Mucosa of gallbladder (tissue), 1 donor: ENCODE results near the gene RETN. TPM values are rescaled to one million over a fixed set of nuclear protein-coding genes. Genes with fewer than 3 reads are reported as not detected.

Experiments
- DNase-seq: peaks from one replicate; pipeline ENCODE4 v3.0.0-alpha.2; 2020; ENCODE audit warnings: low spot score
- total RNA-seq: library from RNA; stranded (reverse); gene quantifications from one replicate; pipeline ENCODE4 v1.2.1, GENCODE V29; 2021
- donor health status: DM: no; HTN: no; CAD: no.

Gene RETN
- total RNA-seq, 1 donor from 2014 or later = not detected

DNA sequence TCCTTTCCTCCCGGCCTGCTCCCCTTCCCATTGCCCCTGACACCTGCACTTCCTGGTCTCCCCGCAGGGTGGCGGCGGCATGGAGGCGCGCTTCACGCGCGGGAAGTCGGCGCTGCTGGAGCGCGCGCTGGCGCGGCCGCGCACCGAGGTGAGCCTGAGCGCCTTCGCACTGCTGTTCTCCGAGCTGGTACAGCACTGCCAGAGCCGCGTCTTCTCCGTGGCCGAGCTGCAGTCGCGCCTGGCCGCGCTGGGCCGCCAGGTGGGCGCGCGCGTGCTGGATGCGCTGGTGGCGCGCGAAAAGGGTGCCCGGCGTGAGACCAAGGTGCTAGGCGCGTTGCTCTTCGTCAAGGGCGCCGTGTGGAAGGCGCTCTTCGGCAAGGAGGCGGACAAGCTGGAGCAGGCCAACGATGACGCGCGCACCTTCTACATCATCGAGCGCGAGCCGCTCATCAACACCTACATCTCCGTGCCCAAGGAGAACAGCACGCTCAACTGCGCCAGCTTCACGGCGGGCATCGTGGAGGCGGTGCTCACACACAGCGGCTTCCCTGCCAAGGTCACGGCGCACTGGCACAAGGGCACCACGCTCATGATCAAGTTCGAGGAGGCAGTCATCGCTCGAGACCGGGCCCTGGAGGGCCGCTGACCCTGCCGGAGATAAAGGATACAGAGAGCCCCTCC lies 13.5 kb downstream of the RETN start:
- DNase-seq = no peak

DNA sequence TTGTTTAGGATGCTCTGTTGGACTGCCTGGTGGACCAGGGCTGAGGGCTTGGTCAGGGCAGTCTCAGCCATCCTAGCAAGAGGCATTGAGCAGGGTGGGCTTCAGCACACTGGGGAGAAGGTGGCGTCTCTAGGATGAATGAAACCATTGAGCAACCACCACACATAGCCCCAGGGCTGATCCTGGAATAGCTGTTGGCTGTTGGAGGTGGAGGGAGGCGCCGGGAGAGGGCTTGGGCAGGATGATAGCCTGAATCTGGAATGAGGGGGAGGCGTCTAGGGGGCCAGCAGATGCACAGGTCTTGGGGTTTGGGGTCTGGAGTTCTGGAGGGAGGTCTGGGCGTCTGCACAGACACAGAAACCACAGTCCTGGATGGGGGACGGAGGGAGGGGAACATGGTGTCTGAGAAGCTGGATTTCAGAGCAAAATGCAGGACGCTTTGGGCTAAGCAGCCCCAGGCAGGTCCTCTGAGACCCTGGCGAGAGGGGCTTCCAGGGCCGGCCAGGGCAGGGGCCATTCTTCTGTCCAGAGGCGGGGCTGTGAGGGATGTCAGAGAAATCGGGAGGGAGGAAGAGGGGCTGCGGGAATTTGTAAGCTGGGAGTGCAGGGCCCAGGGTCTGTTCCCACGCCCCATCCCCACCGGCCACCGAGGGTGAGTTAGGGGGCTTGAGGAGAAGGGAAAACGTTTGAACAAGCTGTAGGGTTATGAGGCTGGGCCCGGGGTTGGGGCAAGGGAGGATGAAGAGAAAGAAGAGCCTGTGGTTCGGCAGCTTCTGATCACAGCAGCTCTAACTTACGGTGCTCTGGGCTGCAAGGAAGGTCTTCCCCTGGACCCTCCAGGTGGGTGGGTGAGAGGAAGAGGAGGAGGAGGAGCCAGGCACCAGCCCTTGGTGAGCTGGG lies 16.9 kb downstream of the RETN start:
- DNase-seq = no peak

DNA sequence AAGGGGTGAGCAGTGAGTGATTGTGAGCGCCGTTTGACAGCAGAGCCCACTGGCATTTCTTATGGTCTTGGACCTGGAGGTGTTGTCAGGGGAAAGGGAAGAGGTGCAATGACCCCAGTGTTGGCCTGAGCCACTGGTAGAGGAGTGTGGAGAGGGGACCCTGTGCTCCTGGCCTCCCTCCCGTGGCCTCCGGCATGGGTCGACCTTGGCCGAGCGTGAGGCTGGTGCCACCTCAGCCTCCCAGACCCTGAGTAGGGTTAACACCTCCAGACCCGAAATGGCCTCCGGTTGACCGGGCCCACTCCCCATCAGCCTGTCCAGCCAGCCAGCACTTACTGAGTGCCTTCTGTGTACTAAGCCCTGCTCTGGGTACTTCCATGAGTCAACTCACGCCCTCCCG lies 18.3 kb downstream of the RETN start:
- no peak for DNase-seq

DNA sequence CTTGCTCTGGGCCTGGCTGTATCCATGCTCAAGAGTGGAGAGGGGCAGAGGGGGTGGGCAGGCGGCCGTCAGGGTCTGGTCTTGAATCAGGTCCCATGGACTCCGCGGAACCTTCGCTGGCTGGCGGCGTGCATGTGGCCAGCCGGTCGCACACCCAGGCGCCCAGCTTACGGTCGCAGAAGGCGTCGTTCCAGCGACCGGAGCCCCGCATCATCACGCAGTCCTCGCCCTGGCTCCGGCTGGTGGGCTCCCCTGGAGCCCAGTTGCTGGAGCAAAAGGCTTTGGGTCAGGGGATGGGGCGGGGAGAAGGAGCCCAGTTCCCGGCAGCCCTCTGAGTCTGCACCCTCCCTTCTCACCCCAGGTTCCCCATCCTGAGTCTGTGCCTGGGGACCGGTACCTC lies 20.3 kb downstream of the RETN start:
- DNase-seq = no peak

DNA sequence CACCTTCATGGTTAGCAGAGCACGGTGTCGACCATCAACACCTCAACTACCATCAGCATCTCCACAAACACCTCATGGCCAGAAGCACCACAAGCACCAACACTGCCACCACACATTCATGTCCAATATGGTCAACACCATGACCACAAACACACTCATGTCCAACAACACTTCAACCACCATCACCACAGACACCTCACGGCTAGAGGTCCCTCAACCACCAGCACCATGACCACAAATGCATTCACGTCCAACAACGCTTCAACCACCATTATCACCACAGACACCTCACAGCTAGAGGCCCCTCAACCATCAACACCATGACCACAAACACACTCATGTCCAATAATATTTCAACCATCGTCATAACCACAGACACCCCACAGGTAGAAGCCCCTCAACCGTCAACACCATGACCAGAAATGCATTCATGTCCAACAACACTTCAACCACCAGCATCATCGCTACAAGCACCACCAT lies 22.0 kb downstream of the RETN start:
- DNase-seq = no peak

DNA sequence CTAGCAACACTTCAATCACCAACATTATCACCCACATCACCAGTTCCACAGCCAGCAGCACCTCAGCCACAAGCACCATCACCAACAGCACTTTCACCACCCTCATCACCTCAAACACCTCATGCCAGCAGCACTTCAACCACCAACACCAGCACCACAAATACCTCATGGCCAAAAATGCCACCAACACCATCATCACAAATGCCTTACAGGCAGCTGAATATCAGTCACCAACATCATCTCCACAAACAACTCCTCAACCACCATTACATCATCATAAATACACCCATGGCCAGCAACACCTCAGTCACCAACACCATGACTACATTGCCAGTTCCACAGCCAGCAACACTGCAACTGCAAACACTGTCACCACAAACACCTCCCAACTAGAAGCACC lies 22.6 kb downstream of the RETN start:
- DNase-seq = no peak

DNA sequence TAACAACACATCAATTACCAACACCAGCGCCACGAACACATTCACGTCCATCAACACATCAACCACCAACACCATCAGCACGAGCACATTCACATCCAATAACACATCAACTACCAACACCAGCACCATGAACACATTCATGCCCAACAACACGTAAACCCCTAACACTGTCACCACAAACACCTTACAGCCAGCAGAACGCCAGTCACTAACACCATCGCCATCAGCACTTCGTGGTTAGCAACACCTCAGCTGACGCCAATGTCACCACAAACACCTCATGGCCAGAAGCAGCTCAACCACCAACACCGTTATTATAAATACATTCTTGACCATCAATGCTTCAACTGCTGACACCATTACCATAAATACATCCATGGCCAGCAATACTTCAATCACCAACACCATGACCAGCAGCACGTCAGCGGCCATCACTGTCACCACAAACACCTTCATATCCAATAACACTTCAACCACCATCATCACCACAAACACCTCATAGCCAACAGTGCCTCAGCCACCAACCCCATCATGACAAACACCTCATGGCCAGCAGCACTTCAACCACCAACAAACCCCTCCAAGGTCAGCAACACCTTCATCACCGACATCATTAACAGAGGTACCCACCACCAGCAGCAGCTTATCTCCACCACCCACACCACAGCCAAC lies 23.7 kb downstream of the RETN start:
- DNase-seq = no peak

DNA sequence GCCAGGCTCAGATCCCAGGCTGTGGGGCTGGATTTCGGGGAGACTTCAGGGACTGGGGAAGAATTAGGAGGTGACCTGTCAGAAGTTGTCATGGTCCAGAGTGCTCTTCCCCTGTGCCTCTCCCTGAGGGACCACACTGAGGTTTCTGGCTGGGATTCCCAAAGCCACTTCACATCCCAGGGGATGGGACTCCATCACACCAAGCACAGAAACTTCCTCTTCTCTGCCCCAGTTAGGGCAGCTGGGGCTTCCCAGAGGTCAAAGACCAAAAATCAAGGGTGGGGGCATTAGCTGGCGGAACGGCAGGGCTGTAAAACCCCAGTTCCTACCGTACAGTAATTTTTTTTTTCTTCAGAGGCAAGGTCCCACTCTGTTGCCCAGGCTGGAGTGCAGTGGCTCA lies 25.6 kb downstream of the RETN start:
- DNase-seq = no peak

DNA sequence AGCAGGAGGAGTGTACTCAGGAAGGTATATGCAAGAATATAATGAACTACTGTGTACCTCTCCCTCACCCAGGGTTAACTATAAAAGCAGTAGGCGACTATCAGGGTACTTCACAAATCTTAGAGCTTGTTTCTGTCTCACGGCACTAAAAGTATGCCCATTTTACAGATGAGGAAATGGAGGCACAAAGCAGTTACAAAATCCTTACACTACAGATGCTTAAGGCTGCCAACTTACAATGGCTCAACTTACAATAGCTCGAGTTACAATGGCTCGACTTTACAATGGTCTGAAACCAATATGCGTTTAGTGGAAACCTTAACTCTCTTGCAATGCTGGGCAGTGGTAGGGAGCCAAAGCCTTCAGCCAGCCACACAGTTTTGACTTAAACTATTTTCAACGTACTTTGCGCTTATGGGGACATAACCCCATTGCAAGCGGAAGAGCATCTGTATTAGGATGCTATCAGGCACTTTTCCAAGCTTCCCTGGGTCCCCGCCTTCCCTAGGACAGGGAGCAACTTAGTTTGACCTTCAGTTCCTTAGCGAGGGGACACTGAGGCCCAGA lies 29.0 kb downstream of the RETN start:
- DNase-seq = no peak

DNA sequence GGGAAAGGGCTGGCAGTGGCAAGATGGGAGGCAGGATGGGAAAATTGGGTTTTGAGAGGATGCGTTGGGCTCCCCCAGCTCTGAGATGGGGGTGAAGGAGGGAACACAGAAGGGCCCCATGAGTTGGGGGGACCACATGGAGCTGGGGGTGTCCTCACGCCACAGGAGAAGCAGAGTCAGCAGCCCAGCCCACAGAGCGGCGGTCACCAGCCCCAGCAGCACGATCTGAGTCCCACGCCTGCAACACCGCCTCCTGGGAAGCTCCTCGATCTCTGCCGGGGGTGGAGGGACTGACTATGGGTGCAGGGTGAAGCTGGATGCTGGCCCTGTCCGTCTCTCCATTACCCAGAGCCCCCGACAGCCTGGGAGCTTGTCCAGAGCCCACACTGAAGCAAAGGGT lies 29.7 kb downstream of the RETN start:
- no peak for DNase-seq

DNA sequence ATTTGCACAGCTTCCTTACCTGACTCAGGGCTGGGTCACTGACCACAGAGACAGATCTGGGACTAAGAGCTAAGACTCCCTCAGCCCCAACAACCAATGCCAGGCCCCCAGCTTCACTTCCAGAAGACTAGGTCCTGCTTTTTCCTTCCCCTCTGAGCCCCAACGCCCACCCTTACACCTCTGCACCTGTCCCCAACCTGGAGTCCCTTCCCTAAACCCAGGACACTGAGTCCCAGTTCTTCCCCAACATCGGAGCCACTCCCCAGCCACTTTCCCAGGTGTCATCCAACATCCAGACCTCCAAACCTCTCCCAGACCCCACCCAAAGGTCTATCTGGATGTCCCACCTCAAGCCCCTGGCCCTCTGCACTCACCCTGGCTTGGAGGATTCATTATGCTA lies 30.2 kb downstream of the RETN start:
- no peak for DNase-seq

DNA sequence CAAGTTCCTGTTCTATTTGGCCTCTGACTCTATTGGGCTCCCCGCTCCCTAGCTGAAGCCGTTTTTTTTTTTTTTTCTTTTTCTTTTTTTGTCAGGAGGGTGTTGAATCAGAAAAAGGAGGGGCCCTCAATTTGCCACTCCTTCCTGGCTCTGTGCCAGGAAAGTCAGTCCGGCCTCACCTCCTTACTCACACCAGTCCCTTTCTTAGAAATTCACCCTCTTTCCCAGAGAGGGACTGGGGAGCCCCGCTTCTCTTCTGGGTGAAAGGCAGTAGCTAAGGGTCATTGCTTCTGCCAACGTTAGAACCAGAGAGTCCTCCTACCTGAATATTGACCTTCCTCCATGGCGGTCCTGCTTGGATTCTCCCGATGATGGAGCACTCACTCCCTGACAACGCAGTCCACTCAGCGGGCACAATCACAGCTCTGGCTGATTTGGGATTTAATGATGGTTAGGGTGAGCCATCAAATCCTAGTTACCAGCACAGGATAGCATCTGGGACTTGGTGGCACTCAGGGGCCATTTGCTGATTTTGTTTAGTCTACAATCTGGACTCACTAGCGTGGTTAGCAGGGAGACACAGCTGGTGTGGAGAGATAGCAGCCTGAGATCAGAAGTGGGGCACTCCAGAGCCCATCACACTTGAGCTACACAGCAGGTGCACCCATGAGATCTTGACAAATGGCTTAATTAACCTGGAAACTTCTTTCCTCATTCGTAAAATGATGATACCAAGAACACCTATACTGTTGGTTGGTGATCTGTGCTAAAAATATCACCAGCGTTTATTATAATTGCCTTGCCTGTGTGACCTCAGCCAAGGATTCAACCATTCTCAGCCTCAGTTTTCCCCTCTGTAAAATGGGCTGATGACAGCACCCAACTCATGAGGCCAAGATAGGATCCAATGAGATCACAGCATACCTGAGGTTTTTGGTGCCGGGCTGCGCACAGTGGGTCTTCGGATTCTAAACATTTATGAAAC lies 30.9 kb downstream of the RETN start:
- DNase-seq = no peak

DNA sequence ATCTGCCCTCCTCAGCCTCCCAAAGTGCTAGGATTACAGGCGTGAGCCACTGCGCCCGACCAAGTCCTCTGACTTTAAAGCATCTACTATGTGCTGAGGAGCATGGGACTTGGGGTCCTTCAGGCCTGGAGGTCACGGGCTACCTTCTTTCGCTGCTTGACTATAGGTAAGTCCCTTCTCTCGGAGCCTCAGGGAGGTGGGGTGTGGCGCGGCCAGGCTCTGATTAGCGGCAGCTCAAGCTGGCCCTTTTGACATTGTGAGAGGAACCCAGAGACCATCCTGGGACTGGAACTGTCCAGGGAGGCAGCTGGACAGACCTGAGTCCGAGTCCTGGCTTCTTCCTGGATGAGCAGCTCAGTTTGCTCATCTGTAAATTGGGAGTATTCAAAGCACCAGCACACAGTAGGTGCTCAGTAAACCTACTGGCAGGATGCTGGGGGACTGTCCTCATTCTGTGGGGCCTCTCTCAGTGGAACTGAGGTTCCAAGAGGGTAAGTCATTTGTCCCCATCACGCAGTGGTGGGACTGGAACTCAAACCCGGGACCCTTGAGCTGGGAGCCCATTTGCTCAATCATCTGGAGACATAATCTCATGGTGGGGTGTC lies 32.3 kb downstream of the RETN start:
- DNase-seq = no peak

DNA sequence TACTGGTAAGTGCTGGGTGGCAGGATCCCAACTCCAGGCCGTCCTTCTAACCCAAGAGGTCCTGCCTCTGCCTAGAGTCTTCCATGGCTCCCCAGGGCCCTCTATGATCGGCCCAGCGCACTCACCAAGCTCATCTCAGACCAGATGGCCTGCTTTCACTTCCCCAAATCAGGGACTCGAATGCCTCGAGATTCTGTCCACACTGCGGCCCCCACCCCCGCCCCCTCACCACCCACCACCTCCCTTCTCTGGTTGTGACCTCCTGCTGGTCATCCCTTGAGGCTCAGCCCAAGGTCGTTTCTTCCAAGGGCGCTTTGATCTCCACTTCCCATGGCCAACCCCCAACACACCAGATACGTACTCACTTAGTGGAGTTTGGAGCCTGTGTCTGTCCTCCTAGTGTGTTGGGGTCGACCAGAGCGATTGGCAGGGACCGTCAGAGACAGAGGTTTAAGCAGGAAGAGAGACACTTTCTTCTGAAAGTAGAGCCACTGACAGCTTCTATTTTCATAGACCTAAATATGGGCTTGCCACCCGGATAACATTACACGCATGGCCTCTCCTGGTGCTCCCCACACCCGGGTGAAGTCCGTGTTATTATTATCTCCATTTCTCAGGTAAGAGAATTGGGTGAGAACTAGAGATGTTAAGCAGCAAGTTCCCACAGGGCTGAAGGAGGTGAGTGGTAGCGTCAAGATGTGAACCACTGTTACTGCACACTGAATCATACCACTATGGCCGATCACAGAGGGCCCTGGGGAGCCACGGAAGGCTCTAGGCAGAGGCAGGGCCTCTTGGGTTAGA lies 33.0 kb downstream of the RETN start, which contains the start of gene FCER2:
Gene FCER2, minus strand, starts transcription at position 478 of the 804 bp plus-strand sequence. CDS start 2,371 bp downstream, outside the sequence.
- no peak for DNase-seq

DNA sequence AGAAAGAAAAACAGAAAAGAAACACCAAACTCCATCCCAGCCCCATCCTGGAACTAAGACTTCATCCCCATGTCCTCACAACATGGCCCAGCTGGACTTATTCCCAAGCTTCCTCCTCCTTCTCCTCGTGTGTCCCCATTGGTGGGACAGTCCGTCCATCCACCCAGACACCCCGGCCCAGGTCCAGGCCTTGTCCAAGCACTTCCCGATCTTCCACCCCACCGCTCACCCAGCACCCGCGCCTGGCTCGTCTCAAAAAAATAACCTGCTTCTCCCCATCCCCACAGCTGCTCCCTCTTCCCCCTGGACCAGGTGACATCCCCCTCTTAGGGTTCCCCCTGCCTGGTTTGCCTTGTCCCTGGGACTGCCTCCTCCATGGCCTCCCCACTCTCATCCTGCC lies 34.5 kb downstream of the RETN start:
- no peak for DNase-seq

DNA sequence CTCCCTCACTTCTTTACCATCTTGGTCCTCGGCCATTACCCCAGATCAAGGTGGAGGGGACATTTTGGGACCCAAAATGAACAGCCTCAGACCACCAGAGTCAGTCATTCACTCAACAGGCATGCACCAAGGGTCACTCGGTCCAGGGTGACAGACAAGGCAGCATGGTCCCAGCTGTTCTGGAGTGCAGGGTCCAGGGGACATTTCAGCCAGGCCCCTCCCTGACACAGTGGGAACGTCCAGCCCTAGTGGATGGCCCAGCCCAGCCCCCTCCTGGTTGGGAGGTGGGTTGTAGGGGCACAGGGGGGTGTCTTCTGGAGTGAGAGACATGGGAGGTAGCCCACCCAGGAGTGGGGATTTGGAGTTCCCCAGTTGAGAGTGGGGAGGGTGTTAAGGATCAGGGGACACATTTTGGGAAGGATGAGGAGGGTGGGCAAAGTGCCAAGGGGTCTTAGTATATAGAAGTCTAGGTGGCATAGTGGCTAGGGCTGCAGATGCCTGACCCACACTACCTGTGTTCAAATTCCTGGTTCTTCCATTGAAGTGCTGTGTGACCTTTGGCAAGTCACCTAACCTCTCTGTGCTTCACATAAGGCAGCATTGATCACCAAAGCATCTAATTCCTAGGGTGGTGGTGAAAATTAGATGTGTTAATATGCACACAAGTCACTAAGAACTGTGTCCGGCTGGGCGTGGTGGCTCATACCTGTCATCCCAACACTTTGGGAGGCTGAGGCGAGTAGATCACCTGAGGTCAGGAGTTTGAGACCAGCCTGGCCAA lies 35.6 kb downstream of the RETN start:
- no peak for DNase-seq

DNA sequence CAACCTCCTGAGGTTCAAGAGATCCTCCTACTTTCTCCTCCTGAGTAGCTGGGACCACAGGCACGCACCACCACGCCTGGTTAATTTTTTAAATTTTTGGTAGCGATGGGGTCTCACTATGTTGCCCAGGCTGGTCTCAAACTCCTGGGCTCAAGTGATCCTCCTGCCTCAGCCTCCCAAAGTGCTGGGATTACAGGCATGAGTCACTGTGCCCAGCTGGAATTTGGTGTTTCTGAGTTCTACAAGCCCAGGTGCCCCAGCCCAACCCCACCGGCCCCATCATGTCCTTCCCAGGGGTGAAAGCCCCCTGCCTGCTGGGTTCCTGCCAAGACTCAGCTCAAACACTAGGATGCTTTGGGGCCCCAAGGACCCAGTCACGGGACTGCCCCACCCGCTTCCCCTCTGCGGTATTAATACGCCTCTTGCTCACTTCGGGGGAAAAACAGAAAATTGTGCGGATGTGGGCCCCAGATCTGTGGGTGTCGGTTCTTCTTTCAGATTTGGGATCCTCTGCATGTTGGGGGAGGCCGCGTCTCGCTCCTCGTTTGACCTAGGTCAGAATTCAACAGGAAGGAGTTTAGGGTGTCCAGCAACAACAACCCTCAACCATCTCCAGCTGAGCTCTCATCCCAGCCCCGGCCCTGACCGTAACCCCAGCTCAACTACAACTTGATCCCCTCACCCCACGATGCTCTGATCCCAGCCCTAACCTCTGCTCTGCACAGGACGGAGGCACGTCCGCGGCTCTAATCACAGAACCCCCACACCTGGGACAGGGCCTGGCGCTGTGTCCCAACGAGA lies 36.7 kb downstream of the RETN start:
- peak; percentile 38 for DNase-seq
